ENCODE measurements around the gene TSSK3.

Gene TSSK3, protein sequence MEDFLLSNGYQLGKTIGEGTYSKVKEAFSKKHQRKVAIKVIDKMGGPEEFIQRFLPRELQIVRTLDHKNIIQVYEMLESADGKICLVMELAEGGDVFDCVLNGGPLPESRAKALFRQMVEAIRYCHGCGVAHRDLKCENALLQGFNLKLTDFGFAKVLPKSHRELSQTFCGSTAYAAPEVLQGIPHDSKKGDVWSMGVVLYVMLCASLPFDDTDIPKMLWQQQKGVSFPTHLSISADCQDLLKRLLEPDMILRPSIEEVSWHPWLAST

DNA sequence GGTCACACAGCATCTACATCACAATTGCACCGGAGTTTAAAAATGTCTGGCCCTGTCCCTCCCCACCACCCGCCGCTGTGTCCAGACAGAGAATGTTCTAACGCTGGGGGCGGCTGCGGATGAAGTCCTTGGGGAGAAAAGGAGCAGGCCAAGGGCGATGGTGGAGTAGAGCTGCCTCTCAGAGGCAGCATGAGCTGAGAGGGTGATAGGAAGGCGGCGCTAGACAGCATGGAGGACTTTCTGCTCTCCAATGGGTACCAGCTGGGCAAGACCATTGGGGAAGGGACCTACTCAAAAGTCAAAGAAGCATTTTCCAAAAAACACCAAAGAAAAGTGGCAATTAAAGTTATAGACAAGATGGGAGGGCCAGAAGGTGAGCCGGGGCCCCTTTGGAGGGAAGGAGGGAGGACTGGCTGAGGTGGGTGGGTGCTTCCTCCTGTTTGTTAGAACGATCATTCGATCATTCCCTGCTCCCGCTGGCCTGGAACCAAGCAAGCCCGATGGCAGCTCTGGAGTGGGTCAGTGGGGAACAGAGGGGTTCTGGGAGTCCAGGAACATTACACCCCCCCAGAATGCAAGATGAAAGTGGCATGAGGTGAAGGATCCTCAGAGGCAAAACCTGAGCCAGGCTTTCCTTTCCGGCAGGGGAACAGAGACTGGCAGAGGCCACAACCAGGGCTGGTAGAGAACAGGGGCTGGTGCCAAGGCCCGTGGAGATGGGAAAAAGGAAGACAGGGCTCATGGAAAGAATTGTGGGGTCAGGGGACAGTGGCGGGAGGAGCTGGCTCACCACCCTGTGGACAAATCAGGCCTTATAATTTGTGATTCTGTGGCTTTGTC is at the start of gene TSSK3, which contains the start of gene FAM229A:
Gene TSSK3 (plus strand): TSS at position 66 of the 840 bp plus-strand sequence. CDS start 163 bp downstream, at position 229.
Gene FAM229A (minus strand): TSS at position 12 of the 840 bp plus-strand sequence. CDS start 394 bp downstream, outside the sequence.
- no peak for FAIRE-seq

DNA sequence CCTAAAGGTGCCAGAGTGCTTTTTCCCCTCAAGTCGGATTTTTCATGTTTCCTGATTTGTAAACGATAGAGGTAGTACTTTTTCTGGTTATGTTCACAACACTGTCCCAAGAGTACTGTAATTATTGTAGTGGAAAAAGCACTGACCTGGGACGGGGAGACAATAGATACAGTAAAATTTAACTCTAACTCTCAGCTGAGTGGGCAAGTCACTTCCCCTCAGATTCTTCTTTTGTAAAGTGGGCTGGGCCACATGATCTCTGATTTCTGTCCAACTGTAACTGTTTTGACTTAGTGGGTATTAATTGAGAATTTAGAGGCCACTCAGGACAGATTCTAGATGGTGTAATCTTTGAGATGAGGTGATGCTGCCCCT is 45.4 kb upstream of the TSSK3 start:
- no peak for FAIRE-seq

DNA sequence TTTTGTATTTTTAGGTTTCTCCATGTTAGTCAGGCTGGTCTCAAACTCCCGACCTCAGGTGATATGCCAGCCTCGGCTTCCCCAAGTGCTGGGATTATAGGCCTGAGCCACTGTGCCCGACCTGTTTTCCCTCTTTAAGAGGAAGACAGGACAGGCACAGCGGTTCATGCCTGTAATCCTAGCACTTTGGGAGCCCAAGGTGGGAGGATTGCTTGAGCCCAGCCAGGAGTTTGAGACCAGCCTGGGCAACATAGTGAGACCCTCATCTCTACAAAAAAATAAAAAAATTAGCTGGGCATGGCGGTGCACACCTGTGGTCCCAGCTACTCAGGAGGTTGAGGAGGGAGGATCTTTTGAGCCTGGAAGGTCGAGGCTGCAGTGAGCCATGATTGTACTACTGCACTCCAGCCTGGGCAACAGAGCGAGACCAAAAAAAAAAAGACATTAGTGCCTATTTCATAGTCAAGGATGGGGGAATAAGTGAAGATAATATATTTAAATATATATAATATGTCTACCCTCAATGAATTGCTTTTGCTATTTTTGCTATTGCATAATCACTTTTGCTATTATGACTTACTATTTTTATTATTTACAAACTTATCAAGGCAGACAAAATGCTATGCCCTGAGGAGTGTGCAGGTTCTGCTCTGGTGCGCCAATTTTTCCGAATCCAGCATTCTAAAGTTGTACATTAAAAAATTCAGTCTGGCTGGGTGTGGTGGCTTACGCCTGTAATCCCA is 44.0 kb upstream of the TSSK3 start:
- FAIRE-seq: no peak

DNA sequence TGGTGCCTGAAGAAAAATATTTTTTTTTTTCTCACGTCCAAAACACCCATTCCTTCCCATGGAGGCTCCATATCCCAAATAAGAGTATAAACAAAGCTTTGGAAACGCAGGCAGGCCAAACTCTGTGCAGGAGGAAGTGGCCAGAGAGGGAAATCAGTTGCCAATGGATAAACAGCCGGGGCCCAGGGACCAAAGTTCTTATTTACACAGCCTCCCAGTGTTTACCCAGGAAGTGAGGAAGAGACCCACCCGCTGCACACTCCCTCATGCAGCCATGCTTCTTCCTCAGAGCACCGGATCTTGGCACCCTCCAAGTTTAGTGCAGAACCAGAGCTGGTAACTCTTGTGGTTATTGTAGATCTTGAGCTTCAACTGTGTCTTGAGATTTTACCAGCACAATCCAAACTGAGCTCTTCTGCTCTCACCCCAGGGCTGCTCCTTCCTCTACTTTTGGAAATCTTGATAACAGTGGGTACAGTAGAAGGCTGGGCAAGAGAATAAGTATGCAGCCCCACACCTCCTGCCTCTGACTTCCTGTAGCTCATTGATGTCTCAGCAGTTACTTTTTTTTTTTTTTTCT is 40.5 kb upstream of the TSSK3 start:
- no peak for FAIRE-seq

DNA sequence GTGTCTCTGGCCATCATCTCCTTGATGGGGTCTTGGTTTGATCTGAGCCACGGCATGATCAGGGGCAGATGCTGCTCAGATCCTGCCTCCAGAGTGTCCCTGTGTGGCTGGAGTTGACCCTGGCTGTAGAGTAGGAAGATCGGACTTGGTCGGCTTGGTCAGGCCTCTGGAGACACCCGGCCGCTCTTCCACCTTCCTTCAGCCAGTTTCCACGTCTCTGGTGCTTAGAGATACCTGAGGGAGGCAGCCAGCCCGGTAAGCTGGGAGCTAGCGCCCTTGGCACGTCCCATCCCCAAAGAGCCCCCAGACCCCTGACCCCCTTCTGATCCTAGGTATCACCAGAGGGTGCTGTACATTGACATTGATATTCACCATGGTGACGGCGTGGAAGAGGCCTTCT is 35.1 kb upstream of the TSSK3 start:
- no peak for FAIRE-seq

DNA sequence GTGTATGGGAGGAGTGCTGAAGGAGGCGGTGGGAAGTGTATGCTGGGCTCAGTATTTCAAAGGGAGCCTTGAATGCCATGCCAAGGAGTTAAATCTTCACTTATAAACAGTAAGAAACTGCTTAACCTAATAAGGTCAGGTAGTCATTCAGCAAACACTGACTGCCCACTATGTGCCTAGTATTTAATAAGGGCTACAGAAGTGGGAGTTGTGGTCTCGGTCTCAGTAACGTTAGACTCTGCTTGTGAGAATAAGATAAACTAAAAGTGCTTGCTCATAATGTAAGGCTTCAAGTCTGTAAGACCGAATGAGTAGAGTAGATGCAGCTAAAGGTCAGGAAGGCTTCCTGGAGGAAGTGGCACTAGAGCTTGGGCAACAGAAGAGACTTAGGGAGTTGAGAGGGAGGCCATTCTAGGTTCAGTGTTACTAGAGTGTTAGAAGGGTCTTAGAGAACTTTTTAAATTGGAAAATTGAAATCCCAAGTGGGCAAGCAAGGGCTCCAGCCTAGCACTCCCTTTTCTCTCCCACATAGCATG is 32.3 kb upstream of the TSSK3 start:
- no peak for FAIRE-seq

DNA sequence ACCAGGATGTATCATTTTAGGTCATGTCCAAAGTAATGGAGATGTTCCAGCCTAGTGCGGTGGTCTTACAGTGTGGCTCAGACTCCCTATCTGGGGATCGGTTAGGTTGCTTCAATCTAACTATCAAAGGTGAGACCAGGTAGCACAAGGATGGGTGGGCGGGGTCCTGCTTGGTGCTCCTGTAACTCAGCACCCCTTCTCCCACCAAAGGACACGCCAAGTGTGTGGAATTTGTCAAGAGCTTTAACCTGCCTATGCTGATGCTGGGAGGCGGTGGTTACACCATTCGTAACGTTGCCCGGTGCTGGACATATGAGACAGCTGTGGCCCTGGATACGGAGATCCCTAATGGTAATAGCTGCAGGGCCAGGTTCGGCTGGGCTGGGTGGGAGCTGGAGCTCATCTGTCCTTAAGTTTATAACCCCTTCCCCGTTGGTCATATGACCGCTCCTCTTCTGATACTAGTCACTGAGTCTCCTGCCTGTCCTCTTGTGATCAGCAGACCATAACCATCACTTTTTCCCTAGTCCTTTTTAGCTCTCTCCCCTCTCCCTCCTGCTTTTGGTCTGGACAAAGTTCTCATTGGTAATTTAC is 31.7 kb upstream of the TSSK3 start:
- no peak for FAIRE-seq

DNA sequence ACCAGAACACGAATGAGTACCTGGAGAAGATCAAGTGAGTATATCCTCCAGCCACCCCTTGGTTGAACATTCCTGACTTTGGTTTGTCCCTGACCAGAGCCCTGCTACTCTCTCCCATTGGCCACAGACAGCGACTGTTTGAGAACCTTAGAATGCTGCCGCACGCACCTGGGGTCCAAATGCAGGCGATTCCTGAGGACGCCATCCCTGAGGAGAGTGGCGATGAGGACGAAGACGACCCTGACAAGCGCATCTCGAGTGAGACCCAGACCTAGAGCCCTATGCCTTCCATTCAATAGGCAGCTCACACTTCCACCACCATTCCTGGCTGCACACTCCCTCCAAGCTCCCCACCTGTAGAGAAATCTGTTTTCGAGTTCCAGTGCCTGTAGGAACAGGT is 30.8 kb upstream of the TSSK3 start:
- no peak for FAIRE-seq

DNA sequence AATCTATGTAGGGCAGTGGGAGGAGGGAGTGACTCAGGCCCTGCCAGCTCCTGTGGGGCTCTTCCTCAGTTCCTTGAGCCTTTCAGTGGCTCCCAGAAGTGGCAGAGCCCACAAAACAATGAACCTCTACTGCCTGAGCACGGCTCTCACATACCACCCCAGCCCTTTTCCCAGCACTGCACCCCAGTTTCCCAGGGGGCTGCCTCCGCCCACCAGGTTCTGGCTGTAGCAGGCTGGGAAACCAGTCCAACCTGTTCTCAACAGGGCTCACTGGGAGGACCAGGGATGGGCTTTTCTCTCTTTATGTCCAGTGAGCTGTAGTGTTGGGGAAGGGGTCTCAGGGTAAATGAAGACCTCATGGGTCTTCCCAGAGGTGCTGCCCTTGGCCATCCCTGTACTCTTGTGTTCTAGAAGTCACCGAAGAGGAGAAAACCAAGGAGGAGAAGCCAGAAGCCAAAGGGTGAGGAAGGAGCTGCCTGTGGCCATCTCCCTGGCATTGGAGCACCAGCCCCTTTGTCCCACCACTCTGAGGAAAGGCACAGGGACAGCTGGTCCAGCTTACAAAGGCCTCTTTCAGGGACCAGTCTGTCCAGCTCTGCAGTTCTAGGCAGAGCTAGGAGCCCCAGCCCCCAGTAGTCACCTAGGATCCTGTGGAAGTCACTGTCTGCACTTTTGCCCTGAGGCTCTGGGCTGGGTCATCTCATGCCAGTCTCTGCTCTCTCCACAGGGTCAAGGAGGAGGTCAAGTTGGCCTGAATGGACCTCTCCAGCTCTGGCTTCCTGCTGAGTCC is 29.9 kb upstream of the TSSK3 start:
- no peak for FAIRE-seq

DNA sequence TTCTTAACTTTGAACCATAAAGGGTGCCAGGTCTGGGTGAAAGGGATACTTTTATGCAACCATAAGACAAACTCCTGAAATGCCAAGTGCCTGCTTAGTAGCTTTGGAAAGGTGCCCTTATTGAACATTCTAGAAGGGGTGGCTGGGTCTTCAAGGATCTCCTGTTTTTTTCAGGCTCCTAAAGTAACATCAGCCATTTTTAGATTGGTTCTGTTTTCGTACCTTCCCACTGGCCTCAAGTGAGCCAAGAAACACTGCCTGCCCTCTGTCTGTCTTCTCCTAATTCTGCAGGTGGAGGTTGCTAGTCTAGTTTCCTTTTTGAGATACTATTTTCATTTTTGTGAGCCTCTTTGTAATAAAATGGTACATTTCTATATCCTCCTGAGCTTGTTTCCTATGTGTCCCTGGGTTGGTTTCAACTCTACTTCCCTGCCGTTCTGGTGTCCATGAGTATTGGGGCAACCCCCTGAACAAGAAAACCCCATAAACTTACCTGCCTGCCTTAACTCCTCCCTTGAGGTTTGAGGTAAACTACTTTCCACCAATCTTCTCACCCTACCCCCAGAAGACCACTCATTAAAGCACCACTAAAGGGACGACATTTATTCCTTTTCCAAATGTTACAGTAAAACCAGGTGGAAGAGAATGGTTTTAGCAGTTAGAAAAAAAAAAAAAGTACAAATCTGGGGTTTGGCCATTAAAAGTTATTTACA is 28.9 kb upstream of the TSSK3 start:
- FAIRE-seq: no peak

DNA sequence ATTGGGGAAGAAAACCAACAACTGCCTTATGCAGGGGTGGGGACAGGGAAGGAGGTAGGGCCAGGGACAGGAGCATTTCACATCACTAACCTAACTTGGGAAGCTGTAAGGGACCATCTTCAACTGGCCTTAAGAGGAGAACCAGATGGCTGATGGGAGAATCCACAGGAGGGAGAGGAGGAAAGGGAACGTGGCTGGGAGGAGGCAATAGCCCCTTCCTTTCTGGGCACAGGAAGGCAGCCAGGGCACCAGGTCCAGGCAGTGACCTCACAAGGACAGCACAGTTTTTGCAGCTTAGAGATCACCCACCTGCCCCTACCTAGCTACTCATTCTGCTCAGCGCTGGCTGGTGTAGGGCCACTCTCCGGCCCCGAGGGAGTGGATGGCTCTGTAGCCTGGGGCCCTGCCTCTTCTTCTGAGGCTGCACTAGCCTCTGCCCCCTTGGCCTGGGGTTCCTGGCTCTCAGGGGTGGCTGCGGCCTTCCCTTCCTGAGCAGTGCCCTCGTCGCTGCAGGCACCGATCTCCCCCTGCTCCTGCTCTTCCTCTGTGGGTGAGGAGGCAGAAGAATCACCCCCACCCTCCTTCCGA is 28.0 kb upstream of the TSSK3 start:
- no peak for FAIRE-seq

DNA sequence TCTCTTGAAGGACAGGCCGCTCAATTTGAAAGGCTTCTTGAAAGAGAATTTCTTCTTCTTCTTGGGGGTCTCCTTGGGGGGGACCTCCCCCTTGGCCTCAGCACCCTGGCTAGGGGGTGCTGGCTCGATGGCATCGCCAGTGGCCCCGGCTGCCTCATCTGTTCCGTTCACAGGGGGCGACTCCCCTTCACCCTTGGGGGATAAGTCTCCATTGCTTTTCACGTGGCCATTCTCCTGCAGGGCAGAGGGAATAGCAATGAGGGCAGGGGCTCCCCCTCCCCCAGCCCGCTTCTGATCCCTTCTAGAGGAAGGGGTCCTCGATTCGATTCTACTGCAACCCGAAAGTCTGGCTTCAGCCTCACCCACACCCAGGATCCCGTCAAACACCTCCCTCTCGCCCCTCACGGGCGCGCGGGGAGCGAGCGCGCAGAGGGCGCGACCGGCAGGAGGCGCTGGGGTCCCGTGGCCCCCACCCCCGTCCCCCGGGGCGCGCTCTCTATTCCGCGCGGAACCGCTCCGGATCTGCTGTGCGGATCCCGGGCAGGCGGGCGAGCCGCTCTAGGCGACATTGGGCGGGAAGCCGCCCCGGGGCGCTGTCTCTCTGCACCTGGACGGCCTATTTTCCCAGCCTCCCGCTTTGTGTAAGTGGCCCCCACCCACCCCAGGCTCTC is 27.3 kb upstream of the TSSK3 start:
- FAIRE-seq: no peak

DNA sequence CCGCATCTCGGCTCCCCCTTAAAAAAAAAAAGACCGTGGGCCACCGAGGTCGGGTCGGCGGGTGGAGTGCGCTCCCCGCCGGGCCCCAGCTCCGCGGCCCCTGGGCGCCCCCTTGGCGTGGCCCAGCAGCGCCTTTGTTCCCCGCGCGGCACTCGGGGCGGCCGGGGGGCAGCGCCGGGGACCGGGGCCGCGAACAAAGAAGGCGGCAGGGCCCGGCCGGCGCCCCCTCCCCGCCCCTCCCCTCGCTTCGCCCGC is 26.9 kb upstream of the TSSK3 start:
- no peak for FAIRE-seq

DNA sequence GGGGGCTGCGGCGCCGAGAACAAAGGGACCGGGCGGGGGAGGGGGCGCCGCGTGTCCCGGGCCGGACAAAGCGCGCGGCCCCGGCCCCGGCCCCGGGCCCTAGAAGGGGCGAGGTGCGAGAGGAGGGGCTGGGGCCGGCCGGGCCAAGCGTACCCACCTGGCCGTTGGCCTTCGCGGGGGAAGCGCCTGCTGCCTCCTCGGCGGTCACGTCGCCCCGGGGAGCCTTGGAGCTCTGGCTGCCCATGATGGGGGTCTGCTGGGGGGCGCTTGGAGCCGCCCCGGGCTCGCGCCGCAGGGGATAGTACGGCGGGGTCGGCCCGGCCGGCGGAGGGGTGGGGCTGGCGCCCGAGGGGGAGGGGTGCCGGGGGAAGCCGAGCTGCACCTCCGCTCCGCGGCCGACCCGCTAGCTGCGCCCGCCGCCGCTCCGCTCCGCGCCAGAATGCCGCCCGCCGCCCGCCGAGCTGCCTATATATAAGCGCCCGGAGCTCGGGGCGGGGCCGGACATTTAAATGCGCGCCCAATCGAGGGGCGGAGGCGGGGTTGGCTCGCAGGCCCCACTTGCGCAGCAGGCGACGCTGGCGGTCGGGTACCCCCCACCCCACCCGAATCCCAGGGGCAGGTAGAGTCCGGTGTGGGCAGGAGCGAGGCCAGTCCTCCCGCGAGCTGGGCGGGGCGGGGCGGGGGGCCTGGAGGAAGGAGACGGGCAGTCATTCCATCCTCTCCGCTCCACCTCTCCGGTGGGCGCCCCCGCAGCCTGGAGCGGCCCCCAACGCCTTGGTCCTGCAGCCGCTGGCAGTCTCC is 26.3 kb upstream of the TSSK3 start, which contains the start of gene MARCKSL1:
Gene MARCKSL1 (minus strand): TSS at position 444 of the 801 bp plus-strand sequence. CDS start 200 bp downstream, at position 244.
- FAIRE-seq: no peak

DNA sequence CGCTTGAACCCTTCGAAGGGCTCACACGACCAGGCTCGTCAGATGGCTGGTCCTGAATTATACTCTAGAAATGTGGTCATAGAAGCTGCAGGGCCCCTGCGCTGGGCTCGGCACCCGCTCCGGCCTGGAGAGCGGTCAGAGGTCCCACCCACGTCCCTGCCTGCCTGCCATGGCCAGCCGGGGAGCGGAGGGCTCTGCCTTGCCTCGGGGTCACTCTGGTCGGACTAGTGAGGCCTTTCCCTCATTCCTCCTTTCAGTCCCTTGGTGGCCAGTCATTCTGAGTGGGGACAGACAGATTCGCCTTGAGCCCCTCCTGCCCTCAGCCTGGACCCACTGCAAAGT is 25.8 kb upstream of the TSSK3 start:
- no peak for FAIRE-seq

DNA sequence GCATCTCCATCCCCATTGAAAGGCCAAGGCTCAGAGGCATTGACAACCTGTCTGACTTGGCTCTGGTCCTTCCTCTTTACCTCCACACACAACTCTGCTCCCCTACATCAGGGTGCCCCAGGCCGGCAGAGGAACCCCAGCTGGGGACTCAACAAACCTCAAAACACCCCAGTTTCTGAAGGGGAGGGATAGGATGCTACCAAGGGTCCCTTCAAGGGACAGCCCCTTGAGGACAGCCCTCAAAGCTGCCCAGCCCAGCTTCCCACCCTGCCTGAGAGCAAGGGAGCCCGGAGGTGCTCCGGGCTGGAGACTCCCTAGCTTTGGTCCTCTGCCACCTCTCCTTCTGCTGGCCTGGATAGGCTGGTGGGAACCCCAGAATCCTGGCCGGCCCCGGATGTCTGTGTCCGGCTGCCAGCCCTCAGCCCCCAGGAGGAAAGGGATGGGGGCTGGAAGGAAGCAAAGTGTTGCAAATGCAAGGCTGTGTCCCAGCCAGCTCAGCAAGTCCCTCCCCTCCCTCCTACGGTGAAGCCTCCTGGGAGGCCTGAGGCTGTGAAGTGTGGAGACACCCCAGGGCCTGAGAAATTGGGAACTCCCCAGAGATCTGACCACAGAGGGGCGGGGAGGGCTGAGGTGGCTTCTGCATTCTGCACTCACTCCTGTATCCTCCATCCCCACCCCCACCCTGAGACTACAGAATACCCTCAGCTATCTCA is 25.2 kb upstream of the TSSK3 start:
- FAIRE-seq: no peak

DNA sequence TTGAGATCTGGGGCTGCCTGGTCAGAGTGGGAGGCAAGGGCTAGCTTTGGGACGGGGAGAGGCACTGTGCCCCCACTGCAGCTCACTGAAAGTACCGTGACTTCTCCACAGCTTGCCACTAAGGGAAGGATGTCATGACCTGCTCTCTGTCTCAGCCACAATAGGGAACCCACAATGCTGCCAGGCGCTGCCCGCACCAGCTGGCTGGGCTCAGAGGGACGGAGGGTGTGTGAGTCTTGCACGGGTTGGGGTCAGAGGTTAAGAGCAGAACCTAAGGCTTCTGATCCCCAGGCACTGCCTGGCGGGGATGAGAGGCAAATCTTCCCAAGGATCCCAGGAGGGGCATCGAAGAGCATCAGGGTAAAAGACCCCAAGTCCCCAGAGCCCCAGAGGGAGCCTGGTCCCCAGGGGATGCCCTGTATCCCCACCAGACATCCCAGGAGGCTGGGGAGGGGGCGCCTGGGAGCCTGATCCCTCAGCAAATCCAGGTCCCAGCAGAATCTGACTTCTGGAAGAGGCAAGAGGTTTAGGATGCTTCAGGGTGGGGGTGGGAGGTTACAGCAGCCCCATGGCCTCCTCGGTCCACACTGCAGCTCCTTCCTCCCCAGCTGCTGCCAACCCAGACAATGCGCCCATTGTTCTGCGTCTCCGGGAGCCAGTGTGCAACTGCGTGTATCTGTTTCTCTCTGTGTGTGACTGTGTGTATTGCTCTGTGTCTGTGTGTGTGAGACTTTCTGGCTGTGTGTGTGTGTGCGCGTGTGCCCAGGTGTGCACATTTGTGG is 24.3 kb upstream of the TSSK3 start:
- no peak for FAIRE-seq

DNA sequence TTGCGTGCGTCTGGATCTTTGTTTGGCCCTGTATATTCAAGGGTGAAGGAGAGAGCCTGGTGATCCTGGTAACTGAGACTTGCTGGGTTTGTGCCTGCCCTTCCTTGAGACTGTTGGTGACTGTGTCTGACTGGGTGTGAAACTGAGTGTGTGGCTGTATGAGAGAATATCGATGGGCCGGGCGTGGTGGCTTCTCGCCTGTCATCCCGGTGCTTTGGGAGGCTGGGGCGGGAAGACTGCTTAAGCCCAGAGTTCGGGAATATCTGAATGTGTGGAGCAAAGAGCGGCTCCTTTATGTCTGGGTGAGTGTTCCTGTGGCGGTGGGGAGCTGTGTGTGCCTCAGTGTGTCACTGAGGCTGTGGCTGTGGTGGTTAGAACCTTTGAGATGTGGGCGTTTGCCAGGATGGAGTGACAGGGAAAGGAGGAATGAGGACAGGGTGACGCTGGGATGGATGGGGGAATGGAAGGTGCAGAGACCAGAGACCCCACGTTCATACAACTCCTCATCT is 23.6 kb upstream of the TSSK3 start:
- no peak for FAIRE-seq

Measured in A204.1 (cell line).